GM18499 (cell line): ENCODE data around the gene GALNT17.
"Not testable (repeated sequence)": the region's sequence is repeated elsewhere in the genome, so short reads cannot be mapped to it uniquely, and the experiment has no call there.

Source experiments
- ATAC-seq: cut with Tn5 transposase; IDR thresholded peaks from one replicate; pipeline ENCODE4 v1.9.1; 2021; ENCODE audit warnings: moderate number of reproducible peaks; ENCODE audit not compliant: insufficient read depth, unreplicated experiment

The GALNT17 gene

DNA sequence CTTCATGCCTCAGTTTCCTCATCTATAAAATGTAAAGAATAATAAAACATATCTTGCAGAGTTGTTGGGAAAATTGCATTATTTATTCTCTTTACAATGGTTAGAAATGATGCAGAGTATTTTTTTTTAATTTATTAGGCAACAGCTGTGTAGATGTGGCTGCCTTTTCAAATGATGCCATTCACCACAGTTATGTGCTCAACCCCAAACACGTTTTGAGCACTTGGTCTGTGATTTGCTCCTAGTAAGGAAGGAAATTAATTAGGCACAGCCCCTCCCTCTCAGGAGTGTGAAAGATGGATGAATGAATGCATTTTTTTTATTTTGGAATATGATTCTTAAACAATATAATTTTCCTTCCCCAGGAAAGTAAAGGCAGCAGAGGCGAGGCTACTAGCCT lies 575.1 kb downstream of the GALNT17 start:
- no peak for ATAC-seq

DNA sequence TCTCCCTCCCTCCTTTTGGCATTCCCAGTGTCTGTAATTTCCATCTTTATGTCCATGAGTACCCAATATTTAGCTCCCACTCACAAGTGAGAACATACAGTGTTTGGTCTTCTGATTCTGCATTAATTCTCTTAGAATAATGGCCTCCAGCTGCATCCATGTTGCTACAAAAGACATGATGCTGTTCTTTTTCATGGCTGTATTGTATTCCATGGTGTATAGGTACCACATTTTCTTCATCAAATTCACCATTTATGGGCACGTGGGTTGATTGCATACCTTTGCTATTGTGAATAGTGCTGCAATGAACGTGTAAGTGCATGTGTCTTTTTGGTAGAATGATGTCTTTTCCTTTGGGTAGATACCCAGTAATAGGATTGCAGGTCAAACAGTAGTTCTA lies 576.8 kb downstream of the GALNT17 start:
- no peak for ATAC-seq

DNA sequence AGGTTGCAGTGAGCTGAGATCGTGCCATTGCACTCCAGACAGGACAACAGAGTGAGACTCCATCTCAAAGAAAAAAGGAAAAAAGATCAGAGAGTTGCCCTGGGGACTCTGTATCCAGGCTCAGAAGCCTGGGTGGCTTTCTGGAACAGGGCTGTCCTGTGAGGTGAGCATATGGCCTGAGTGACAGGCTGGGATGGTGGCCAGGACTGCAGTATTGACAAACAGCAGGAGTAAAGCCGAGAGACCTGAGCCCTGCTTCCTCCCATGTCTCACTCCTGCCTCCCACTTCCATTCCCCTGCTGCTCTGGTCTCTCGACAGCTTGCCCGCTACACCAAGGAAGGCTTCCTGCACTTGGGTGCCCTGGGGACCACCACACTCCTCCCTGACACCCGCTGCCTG lies 578.5 kb downstream of the GALNT17 start:
- no peak for ATAC-seq

DNA sequence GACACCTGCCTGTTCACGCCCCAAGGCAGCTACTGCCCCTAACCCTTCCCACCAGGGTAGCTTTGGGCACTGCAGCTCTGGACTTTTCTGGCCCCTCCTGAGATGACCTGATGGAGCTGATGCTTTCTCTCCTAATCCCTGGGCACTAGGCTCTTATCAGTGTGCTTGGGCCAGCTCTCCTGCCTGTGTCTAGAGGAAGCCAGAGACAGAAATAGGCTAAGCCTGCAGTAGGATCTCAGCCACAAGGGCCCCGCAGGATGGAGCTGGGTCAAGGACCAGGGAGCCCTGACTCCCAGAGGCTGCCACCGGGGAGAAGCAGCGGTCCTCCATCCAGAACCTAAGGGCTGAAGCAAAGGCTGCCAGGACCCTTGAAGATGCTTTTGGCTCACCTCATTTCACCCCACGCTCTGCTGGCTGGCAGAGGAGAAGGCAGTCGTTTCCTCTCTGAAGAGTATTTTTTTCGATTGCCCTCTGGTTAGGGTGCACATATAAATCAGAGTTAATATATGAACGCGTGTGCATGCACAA lies 580.8 kb downstream of the GALNT17 start:
- ATAC-seq = no peak

DNA sequence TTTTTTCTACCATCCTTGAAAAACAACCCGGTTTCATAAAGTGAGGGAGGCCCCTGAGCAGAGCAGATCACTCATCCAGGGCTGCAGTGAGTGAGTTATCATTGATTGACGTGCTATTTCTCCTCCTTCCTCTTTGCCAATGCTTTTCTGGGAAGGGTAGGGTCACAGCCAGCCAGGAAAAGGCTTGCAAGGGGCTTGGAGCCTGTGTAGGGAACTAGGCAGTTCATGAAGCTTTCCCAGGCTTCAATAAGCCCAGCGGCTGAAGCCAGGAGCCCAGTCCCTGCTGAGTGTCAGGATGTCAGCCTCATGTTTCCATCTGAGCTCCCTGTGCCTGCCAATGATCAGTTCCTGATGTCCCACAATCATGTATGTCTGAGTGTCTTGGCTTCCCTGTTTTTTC lies 584.7 kb downstream of the GALNT17 start:
- no peak for ATAC-seq

DNA sequence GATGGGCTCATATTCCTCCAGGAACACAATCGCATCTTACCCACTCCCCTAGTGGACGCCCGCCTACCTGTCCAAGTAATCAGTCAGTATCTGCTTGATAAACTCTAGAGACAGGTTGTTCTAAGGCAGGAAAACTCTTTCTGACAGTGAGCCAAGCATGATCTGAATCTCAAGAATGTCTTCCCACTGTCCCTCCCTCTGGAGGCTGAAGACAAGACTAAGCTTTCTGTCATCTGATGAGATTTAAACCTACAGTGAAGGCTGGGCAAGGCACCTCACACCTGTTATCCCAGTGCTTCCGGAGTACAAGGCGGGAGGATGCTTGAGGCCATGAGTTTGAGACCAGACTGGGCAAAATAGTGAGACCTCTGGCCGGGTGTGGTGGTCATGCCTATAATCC lies 586.6 kb downstream of the GALNT17 start:
- ATAC-seq = no peak

DNA sequence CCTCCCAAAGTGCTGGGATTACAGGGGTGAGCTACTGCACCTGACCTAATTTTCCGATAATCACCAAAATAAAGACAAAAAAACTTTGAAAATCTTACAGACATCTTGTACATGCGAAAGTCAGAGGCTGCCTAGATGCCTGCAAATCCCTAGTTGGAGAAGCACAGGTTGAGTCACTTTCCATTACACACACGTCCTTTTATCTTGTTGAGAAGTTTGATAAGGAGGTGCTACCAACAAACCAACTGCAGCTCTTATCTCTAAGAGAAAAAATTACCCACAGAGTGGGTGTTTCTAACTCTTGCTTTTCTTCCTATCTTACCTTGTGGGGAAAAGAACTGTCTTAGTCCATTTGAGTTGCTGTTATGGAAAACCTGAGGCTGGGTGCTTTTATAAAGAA lies 589.8 kb downstream of the GALNT17 start:
- no peak for ATAC-seq

DNA sequence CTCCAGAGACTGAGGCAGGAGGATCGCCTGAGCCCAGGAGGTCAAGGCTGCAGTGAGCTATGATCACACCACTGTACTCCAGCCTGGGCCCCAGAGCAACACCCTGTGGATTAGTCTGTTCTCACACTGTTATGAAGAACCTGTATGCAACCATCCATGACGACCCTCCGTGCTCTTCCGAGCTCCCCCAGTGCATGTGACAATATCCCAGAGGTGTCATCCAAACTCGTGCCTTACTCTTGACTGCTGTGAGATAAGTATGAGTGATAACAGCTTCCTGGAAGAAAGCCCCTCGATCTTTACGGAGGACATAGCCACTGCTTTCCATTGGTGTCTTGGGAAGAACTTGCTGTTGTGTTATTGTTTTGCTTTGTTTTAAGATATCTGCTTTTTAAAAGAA lies 591.9 kb downstream of the GALNT17 start:
- no peak for ATAC-seq

DNA sequence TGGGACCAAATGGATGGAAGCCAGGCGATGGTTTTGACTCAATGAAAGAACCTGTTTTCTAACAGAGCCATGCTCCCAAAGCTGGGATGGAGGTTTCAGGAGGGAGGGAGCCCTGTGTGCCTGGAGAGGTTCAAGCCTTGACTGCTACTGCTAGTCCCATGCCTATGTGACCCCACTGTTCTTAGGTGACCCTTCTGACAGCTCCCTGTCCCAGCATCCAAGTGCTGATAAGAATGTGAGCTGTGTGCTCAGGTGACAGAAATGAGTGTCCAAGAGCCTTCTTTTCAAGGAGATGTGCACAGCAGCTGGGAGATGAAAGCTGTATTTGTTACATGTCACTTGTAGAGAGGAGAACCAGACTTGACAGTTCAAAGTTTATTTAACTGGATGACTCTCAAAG lies 595.4 kb downstream of the GALNT17 start:
- ATAC-seq = no peak

DNA sequence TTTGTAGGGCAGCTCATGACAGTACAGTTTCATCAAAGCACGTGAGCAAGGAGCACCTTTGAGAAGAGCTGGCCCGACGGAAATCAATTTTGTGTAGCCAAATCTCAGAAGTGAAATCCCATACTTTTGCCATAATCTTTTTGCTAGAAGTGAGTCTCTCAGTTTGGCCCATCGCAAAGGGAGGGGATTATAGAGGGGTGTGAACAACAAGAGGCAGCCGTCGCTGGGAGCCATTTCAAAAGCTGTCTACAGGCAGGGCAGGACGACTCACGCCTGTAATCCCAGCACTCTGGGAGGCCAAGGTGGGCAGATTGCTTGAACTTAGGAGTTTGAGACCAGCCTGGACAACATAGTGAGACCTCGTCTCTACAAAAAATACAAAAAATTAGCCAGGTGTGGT lies 599.8 kb downstream of the GALNT17 start:
- ATAC-seq = no peak

DNA sequence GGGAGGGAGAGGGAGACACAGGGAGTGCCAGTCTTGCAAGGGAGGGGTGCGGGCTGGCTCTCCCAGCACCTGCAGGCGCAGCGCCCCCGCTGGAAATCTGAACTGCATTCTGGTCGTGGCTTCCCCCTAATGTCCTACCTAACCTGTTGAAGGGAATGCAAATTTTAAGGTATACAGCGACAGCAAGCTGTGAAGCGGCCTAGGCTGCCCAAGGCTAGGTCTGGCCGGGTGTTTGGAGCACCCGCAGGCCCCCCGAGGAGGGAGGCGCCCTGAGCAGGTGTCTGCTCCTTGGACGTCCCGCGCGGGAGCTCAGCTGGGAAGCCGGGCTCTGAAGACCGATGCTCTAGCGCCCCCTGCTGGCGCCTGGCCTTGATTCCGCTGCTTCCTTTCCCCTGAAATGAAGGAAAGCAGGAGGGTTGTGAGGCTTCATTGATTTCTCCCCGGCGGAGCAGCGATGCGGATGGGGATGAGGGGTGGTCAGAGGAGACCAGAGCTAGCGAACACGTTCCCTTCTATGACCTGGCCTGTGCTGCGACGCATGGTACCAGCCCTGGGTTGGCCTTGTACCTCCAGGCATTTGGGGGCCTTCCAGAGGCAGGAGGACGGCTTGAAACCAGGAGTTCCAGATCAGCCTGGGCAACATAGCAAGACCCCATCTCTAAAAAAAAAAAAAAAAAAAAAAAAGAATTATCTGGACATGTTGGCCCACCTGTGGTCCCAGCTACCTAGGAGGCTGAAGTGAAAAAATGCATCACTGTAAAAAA lies 601.3 kb downstream of the GALNT17 start:
- ATAC-seq = no peak

DNA sequence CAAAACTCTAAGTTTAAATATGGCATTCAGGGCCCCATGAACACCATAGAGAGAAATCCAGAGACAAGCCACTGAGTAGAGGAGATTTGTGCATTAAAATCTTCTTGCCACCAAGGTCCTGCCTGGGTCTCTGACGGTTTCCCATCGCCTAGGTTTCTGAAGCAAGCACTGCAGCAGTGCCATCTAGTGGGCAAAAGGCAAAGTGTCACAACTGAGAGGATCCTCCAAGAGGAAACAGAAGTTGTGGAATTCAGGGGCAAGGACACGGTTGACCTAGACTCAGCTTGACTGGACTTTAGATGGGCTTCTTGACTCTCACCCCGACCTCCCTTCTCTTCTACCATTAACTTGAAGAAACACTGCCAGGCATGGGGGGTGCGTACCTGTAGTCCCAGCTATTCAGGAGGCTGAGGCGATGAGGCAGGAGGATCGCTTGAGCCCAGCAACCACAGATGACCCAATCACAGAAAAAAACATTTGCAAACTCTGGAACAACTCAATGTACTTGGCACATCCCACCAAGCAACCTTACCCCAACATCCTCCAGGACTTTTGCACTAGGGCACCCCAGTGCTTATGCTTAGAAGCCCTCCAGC lies 604.1 kb downstream of the GALNT17 start:
- no peak for ATAC-seq

DNA sequence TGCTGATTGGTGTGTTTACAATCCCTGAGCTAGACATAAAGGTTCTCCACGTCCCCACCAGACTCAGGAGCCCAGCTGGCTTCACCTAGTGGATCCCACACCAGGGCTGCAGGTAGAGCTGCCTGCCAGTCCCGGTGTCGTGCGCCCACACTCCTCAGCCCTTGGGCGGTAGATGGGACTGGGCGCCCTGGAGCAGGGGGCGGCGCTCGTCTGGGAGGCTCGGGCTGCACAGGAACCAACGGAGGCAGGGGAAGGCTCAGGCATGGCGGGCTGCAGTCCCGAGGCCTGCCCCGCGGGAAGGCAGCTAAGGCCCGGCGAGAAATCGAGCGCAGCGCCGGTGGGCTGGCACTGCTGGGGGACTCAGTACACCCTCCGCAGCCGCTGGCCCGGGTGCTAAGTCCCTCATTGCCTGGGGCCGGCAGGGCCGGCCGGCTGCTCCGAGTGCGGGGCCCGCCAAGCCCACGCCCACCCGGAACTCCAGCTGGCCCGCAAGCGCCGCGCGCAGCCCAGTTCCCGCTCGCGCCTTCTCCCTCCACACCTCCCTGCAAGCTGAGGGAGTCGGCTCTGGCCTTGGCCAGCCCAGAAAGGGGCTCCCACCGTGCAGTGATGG lies 606.1 kb downstream of the GALNT17 start:
- ATAC-seq = not testable (repeated sequence)

DNA sequence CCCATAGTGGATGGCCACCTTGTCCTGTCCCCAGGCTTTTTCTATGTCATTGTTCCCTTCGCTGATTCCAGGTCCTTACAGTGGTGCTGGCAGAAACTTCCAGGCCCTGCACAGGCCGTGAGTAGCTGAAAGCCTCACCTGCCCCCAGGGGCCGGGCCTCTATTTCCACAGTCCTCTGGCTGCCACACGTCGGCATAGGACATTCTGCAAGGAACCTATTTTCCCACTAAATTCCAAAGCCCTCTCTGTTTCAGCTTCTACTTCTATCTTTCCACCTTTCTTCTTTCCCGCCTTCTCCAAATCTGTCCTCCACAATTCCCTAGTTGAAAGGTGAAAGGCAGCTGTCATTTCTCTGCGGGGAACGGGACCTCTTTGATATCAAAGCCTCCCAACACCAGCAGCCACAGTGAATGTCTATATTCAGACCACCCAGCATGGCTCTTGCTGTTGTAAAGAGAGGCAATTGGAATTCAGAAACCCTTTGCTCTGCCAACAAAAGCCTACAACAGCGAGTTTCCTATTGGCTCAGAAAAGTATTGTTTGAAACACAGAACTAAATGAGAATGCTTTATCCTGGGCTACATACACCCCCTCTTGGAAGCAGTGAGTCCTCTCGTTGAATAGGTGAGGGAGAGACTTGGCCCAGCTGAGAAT lies 607.7 kb downstream of the GALNT17 start:
- ATAC-seq = no peak

DNA sequence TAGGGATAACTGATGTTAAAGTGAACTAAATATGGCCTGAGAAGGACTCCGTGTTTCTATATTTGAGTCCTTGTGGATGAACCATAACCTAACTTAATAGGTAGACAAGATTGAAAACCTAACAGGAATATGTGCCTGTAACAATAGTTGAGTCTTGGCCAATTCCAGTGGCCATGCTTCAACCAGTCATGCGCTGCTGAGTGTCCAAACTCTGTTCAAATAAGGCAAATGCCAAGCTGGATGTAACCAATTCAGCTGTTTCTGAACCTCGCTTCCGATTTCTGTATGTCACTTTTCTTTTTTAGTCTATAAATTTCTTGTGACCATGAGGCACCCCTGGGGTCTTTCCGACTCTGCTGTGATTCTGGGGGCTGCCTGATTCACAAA lies 608.2 kb downstream of the GALNT17 start:
- ATAC-seq = no peak

DNA sequence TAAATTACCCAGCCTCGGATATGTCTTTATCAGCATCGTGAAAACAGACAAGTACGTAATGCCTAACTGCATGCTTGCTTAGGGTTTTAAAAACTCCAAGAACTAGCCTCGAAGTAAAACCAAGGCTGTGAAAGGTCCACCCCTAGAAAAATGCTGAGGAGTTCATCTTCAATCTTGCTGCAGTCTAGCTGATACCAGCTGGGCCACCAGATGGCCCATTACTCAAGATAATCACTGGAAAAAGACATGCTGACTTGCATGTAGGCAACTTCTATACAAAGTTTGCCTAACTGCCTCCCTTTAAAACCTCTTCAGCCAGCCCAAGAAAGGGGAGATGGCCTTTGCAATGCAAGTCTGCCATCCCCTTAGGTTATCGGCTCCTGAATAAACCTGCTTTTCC lies 614.1 kb downstream of the GALNT17 start:
- no peak for ATAC-seq

DNA sequence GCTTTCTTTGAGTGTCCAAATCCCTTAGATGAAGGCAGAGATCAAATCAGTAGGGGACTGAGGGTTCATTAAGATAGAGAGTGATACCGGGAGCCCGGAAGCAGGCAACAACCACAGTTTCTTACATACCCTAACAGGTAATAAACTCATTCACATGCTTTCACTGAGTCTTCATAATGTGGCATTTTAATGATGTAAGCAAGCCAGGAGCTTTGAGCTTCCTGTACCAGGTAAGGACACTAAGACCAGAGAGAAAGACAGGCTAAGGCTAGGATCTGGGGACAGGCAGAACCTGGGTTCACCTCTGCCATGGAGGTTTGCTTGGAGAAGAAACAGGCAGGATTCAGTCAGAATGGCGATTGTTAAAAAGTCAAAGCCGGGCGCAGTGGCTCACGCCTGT lies 618.3 kb downstream of the GALNT17 start:
- ATAC-seq = no peak

DNA sequence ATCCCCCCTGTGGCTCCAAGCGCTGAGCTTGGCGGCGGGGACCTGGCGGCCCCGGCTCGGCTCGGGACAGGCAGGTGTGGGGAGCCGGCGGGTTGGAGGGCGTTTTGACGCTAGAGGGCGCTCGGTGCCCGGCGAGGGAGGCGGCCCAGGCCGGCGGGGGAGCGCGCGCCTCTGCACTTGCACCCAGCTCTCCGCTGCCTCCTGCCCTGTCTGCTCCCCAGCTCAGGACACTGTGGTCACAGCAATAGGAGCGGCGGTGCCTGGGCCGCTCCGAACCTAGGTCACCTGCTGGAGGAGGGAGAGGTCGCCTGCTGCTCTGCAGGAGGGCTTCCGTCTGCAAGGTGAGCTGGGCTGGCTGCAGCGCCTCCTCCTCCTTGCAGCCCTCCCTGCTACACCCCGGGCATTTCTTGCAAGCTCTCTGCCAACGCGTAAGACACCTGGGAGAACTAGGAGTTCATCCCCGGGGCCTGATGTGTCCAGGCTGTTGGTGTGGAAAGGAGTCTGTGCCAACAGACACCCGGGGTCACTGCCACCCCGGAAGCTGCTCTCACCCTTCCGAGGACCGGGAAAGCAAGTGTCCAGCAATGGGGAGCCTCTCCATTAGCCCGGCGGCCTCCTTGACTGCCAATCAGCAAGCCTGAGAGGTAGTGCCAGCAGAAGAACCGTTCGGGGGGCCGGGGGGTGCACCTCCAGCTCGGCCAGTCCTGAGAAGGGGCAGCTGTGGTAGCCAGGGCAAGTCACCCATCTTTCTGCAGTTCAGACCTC lies 620.4 kb downstream of the GALNT17 start:
- no peak for ATAC-seq

DNA sequence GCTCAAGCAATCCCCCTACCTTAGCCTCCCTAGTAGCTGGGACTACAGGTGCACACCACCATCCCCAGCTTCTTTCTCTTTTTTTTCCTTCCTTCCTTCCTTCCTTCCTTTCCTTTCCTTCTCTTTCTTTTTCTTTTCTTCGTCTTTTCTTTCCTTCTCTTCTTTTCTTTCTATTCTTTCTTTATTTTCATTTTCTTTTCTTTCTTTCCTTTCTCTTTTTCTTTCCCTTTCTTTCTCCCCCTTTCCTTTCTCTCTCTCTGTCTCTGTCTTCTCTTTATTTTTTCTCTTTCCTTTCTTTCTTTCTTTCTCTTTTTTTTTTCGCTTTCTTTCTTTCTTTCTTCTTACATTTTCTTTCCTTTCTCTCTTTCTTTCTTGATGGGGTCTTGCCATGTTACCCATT lies 621.3 kb downstream of the GALNT17 start:
- ATAC-seq = no peak

DNA sequence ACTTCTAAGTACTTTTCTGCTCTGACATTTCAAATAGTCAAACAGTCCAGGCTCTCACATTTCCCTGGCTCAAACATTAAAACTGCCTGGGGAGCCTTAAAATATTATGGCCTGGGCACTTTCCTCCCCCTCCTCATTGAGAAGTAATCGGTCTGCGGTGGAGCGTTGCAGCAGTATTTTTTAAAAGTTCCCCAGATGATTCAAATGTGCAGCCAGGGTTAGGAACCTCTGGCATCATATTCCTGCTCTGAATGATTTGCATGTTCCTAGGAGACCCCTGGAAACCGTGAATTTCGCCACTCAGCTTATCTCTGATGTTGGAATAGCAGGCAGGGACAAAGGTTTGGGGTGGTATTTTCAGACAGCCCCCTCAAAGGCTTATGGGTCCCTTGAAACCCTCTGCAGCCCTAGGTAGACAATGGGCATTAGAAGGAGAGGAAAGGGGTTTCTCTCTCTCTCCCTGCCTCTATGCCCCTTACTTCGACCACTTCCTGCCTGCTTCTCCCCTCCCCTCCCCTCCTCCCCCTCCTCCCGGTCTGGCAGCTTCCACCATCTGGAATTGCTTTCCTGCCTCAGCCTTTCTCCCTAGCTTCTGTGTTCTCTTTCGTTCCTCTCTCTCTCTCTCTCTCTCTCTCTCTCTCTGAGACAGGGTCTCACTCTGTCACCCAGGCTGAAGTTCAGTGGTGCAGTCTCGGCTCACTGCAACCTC lies 622.2 kb downstream of the GALNT17 start:
- ATAC-seq = no peak
